ENCODE results near the gene SVIL.

DNA sequence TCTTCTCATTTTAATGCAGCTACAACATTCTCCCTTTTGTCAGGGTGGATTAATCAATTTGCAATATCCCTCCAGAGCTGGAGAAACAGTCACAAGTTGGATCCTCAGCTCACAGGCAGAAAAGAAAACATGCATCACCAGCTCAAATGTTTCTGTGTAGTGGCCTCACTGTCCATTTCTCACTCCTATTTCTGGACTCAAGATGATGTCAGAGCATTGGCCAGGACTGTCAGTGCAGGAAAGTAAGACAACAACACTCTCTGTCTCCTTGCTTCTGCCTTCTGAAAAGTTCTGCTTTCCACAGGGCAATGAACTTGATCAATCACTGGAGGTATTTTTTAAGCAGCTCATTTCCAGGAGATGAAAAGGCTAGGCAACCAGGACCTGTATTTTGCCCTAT is 8.2 kb upstream of the SVIL start:
- TF ChIP-seq CTCF (conservative IDR thresholded peaks at IDR 0.05; ENCODE audit: low read length), result no peak
- no peak for TF ChIP-seq EZH2phosphoT487 (IDR thresholded peaks at IDR 0.05; ENCODE audit: borderline replicate concordance)
